PC-9 (cell line): Measurements from ENCODE around the gene CHST3.

Experiments
- CTCF ChIP-seq: fragments of 200-600 bp; sonication (generic); conservative IDR thresholded peaks from 2 replicates; pipeline ENCODE4 v1.6.1; 2017; ENCODE audit warnings: mixed run types, antibody characterized with exemption, mild to moderate bottlenecking, moderate library complexity
- EZH2 ChIP-seq: fragments of 200-600 bp; sonication (generic); IDR thresholded peaks from 2 replicates; pipeline ENCODE4 v1.8.0; 2017; ENCODE audit warnings: antibody characterized with exemption, low read depth

- TF ChIP-seq CTCF = no peak
- TF ChIP-seq EZH2 = no peak
Observed at GRCh38 chr10:72013202-72013945, 49.2 kb downstream of the CHST3 start.
